GM23338 (cell line): ENCODE measurements around the gene TIMM44.

ENCODE experiments used
- CREB1 ChIP-seq: fragments of 250-450 bp; sonication (Bioruptor Pico); IDR thresholded peaks from 2 replicates; pipeline ENCODE4 v1.5.0; 2020; ENCODE audit warnings: low read depth, mild to moderate bottlenecking, moderate library complexity
- EZH2 ChIP-seq: fragments of 200-600 bp; sonication (generic); IDR thresholded peaks from one replicate; pipeline ENCODE4 v1.8.0; 2017; ENCODE audit warnings: antibody characterized with exemption, mild to moderate bottlenecking, low read depth; ENCODE audit not compliant: unreplicated experiment
- EZH2phosphoT487 ChIP-seq: fragments of 200-600 bp; sonication (generic); IDR thresholded peaks from one replicate; pipeline ENCODE4 v1.8.1; 2018; ENCODE audit warnings: antibody characterized with exemption; ENCODE audit not compliant: unreplicated experiment
- JUNB ChIP-seq: IDR thresholded peaks from one replicate; pipeline ENCODE4 v1.6.1; 2016; ENCODE audit warnings: antibody characterized with exemption; ENCODE audit not compliant: unreplicated experiment
- NANOG ChIP-seq: IDR thresholded peaks from 2 replicates; pipeline ENCODE4 v1.6.1; 2016; ENCODE audit warnings: antibody characterized with exemption, borderline replicate concordance
- POLR2AphosphoS5 ChIP-seq: IDR thresholded peaks from 2 replicates; pipeline ENCODE4 v1.6.1; 2016; ENCODE audit warnings: antibody characterized with exemption, low read depth
- REST ChIP-seq: IDR thresholded peaks from one replicate; pipeline ENCODE4 v1.6.1; 2018; ENCODE audit warnings: antibody characterized with exemption; ENCODE audit not compliant: unreplicated experiment
- ZNF114 ChIP-seq: fragments of 250-450 bp; sonication (Bioruptor Pico); IDR thresholded peaks from 2 replicates; pipeline ENCODE4 v1.5.0; 2020; ENCODE audit warnings: mild to moderate bottlenecking, moderate library complexity
- ZNF331 ChIP-seq: fragments of 250-450 bp; sonication (Bioruptor Pico); IDR thresholded peaks from 2 replicates; pipeline ENCODE4 v1.5.0; 2020; ENCODE audit warnings: low read depth, mild to moderate bottlenecking, moderate library complexity
- TF ChIP-seq, protein P1 (sequence below), 2 experiments: fragments of 200-600 bp in 1 of 2; sonication (generic) in 1 of 2; conservative IDR thresholded peaks; 2 replicates each; pipeline versions ENCODE4 v1.5.1 to v1.6.1; 2016 to 2017; ENCODE audit warnings: antibody characterized with exemption in 2 of 2, low read depth in 2 of 2, mild to moderate bottlenecking in 2 of 2, moderate library complexity in 1 of 2
- TF ChIP-seq, protein P2 (sequence below): IDR thresholded peaks from 2 replicates; pipeline ENCODE4 v1.6.1; 2016; ENCODE audit warnings: antibody characterized with exemption

DNA sequence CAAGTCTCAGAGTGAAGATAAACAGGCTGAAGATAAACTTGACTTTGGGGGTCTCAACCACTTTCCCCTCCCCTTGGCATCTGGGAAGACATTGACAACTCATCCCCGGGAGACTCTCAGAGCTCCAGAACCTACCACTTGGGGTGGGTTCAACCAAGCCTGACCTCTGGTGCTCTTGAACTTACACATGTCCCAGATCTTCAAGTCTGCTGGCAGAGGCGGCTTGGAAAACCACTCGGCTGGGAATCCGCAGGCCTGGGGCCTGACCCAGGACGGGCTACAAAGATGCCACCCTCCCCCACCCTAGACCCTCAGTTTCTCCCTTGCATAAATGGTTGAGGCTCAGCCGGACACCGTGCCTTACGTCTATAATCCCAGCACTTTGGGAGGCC lies 54.6 kb downstream of the TIMM44 start:
- TF ChIP-seq, protein P1, sequence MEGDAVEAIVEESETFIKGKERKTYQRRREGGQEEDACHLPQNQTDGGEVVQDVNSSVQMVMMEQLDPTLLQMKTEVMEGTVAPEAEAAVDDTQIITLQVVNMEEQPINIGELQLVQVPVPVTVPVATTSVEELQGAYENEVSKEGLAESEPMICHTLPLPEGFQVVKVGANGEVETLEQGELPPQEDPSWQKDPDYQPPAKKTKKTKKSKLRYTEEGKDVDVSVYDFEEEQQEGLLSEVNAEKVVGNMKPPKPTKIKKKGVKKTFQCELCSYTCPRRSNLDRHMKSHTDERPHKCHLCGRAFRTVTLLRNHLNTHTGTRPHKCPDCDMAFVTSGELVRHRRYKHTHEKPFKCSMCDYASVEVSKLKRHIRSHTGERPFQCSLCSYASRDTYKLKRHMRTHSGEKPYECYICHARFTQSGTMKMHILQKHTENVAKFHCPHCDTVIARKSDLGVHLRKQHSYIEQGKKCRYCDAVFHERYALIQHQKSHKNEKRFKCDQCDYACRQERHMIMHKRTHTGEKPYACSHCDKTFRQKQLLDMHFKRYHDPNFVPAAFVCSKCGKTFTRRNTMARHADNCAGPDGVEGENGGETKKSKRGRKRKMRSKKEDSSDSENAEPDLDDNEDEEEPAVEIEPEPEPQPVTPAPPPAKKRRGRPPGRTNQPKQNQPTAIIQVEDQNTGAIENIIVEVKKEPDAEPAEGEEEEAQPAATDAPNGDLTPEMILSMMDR (conservative IDR thresholded peaks at IDR 0.05; ENCODE audit: low read depth in 2 of 2): no peak
- TF ChIP-seq REST: no peak
- no peak for TF ChIP-seq EZH2
- no peak for TF ChIP-seq POLR2AphosphoS5
- no peak for TF ChIP-seq EZH2phosphoT487
- TF ChIP-seq CREB1: no peak
- no peak for TF ChIP-seq ZNF331 (CRISPR knock-in tag)
- TF ChIP-seq, protein P2, sequence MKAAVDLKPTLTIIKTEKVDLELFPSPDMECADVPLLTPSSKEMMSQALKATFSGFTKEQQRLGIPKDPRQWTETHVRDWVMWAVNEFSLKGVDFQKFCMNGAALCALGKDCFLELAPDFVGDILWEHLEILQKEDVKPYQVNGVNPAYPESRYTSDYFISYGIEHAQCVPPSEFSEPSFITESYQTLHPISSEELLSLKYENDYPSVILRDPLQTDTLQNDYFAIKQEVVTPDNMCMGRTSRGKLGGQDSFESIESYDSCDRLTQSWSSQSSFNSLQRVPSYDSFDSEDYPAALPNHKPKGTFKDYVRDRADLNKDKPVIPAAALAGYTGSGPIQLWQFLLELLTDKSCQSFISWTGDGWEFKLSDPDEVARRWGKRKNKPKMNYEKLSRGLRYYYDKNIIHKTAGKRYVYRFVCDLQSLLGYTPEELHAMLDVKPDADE: no peak
- TF ChIP-seq JUNB: no peak
- no peak for TF ChIP-seq NANOG
- TF ChIP-seq ZNF114 (CRISPR knock-in tag): no peak
